Activated T-helper 17 cell treated with anti-CD3 and anti-CD28 coated beads, Interleukin-2, amount 50 U/mL, for 72 hours (primary cell): ENCODE results near the gene TLR6. TPM values are rescaled to one million over a fixed set of nuclear protein-coding genes. Genes with fewer than 3 reads are reported as not detected.
A peak's percentile ranks its signal among the peaks of the same experiment; 100 is the strongest.
"Not testable (repeated sequence)": the region's sequence is repeated elsewhere in the genome, so short reads cannot be mapped to it uniquely, and the experiment has no call there.

Experiments used
- ATAC-seq: fragments of 150-1000 bp; cut with Tn5 transposase; replicated peaks from 2 replicates; pipeline ENCODE4 v1.10.0; 2021; ENCODE audit warnings: mild to moderate bottlenecking, moderate library complexity
- H3K27ac Mint-ChIP-seq: one replicate; pipeline ENCODE4 v1.8.0; 2022; ENCODE audit warnings: mixed read lengths
- H3K27me3 Mint-ChIP-seq: one replicate; pipeline ENCODE4 v1.8.0; 2022; ENCODE audit warnings: mixed read lengths
- H3K36me3 Mint-ChIP-seq: one replicate; pipeline ENCODE4 v1.8.0; 2022; ENCODE audit warnings: low read depth, mild to moderate bottlenecking, mixed read lengths
- H3K4me1 Mint-ChIP-seq: one replicate; pipeline ENCODE4 v1.8.0; 2022; ENCODE audit warnings: mixed read lengths
- H3K4me3 Mint-ChIP-seq: one replicate; pipeline ENCODE4 v1.8.0; 2022; ENCODE audit warnings: mild to moderate bottlenecking, mixed read lengths
- H3K9me3 Mint-ChIP-seq: one replicate; pipeline ENCODE4 v1.8.0; 2022; ENCODE audit warnings: mixed read lengths
- total RNA-seq, 2 donors: library from RNA; stranded (reverse); gene quantifications; one replicate each; pipeline ENCODE4 v1.2.3, GENCODE V29; 2022

The TLR6 gene
- total RNA-seq, 2 donors from 2014 or later, result 2.7 to 3.0 TPM

GRCh38 chr4:38821739-38822138, 34.9 kb downstream of the TLR6 start:
- no peaks in the 10 kb centered on the region for H3K36me3 Mint-ChIP-seq
- peaks cover 16% of the 10 kb centered on the region for H3K9me3 Mint-ChIP-seq
- H3K4me1 Mint-ChIP-seq, result peaks cover 19% of the 10 kb centered on the region
- no peak for ATAC-seq
- no peaks in the 10 kb centered on the region for H3K27me3 Mint-ChIP-seq
- no peak overlapping the region for H3K27ac Mint-ChIP-seq
- H3K4me3 Mint-ChIP-seq, result no peak overlapping the region

- H3K27ac Mint-ChIP-seq, result peak overlapping the region; percentile 40
- no peak for ATAC-seq
- H3K36me3 Mint-ChIP-seq, result no peaks in the 10 kb centered on the region
- H3K4me3 Mint-ChIP-seq, result peak overlapping the region; percentile 6
- peaks cover 22% of the 10 kb centered on the region for H3K4me1 Mint-ChIP-seq
- H3K27me3 Mint-ChIP-seq, result no peaks in the 10 kb centered on the region
- peaks cover 17% of the 10 kb centered on the region for H3K9me3 Mint-ChIP-seq
Measured at GRCh38 chr4:38820329-38821061, 36.1 kb downstream of the TLR6 start.

GRCh38 chr4:38819569-38819968, 37.0 kb downstream of the TLR6 start:
- H3K9me3 Mint-ChIP-seq, result peaks cover 18% of the 10 kb centered on the region
- H3K4me1 Mint-ChIP-seq, result peaks cover 22% of the 10 kb centered on the region
- no peaks in the 10 kb centered on the region for H3K27me3 Mint-ChIP-seq
- H3K4me3 Mint-ChIP-seq, result peak overlapping the region; percentile 6
- peak overlapping the region; percentile 40 for H3K27ac Mint-ChIP-seq
- peak; percentile 86 for ATAC-seq
- H3K36me3 Mint-ChIP-seq, result no peaks in the 10 kb centered on the region

GRCh38 chr4:38818441-38818976, 38.1 kb downstream of the TLR6 start:
- Mint-ChIP-seq H3K4me3 (no peak overlapping the region), H3K27ac (no peak overlapping the region), H3K4me1 (peaks cover 22% of the 10 kb centered on the region), H3K9me3 (peaks cover 13% of the 10 kb centered on the region), H3K27me3 (no peaks in the 10 kb centered on the region), H3K36me3 (no peaks in the 10 kb centered on the region)
- no peak for ATAC-seq

GRCh38 chr4:38815885-38816782, 40.5 kb downstream of the TLR6 start:
- peaks cover 22% of the 10 kb centered on the region for H3K4me1 Mint-ChIP-seq

GRCh38 chr4:38814386-38814785, 42.2 kb downstream of the TLR6 start:
- Mint-ChIP-seq H3K36me3 (no peaks in the 10 kb centered on the region), H3K4me3 (no peak overlapping the region), H3K4me1 (peaks cover 7% of the 10 kb centered on the region), H3K27me3 (no peaks in the 10 kb centered on the region), H3K27ac (no peak overlapping the region), H3K9me3 (peaks cover 5% of the 10 kb centered on the region)
- no peak for ATAC-seq

More at GRCh38 chr4:38815885-38816782, 40.5 kb downstream of the TLR6 start:
- Mint-ChIP-seq H3K27me3 (no peaks in the 10 kb centered on the region), H3K36me3 (no peaks in the 10 kb centered on the region), H3K27ac (no peak overlapping the region), H3K9me3 (peaks cover 5% of the 10 kb centered on the region), H3K4me3 (no peak overlapping the region)
- ATAC-seq, result no peak

GRCh38 chr4:38811297-38811696, 45.3 kb downstream of the TLR6 start:
- Mint-ChIP-seq H3K4me1 (peaks cover 1% of the 10 kb centered on the region), H3K9me3 (peaks cover 5% of the 10 kb centered on the region), H3K4me3 (no peak overlapping the region), H3K27me3 (no peaks in the 10 kb centered on the region), H3K27ac (no peak overlapping the region), H3K36me3 (no peaks in the 10 kb centered on the region)
- no peak for ATAC-seq

GRCh38 chr4:38807462-38807861, 49.2 kb downstream of the TLR6 start:
- not testable (repeated sequence) for H3K27me3 Mint-ChIP-seq, H3K27ac Mint-ChIP-seq, ATAC-seq, H3K4me3 Mint-ChIP-seq, H3K36me3 Mint-ChIP-seq, H3K9me3 Mint-ChIP-seq
- peaks cover 23% of the 10 kb centered on the region for H3K4me1 Mint-ChIP-seq

GRCh38 chr4:38806251-38806650, 50.4 kb downstream of the TLR6 start:
- not testable (repeated sequence) for H3K36me3 Mint-ChIP-seq, ATAC-seq, H3K27me3 Mint-ChIP-seq, H3K9me3 Mint-ChIP-seq
- H3K27ac Mint-ChIP-seq, result peak overlapping the region; percentile 86
- H3K4me3 Mint-ChIP-seq, result peak overlapping the region; percentile 77
- peaks cover 27% of the 10 kb centered on the region for H3K4me1 Mint-ChIP-seq

GRCh38 chr4:38805530-38806145, 51.0 kb downstream of the TLR6 start:
- peak; percentile 43 for ATAC-seq
- Mint-ChIP-seq H3K4me3 (peak overlapping the region; percentile 77), H3K27ac (peak overlapping the region; percentile 86), H3K9me3 (peaks cover 4% of the 10 kb centered on the region), H3K36me3 (peaks cover 9% of the 10 kb centered on the region), H3K27me3 (no peaks in the 10 kb centered on the region), H3K4me1 (peaks cover 27% of the 10 kb centered on the region)

- peaks cover 18% of the 10 kb centered on the region for H3K36me3 Mint-ChIP-seq
- peaks cover 27% of the 10 kb centered on the region for H3K4me1 Mint-ChIP-seq
- ATAC-seq, result peak; percentile 48
- peak within 1 kb of the TSS; percentile 86 for H3K27ac Mint-ChIP-seq
- H3K4me3 Mint-ChIP-seq, result peak within 1 kb of the TSS; percentile 77
- H3K9me3 Mint-ChIP-seq, result peaks cover 8% of the 10 kb centered on the region
- no peaks in the 10 kb centered on the region for H3K27me3 Mint-ChIP-seq
Measured at GRCh38 chr4:38804654-38805295, 51.8 kb downstream of the TLR6 start, which contains the start of gene TLR1. TLR1 (minus strand) TSS chr4:38804791; CDS start chr4:38798831, 5,960 bp downstream.

- Mint-ChIP-seq H3K9me3 (peaks cover 15% of the 10 kb centered on the region), H3K4me3 (peak overlapping the region; percentile 77), H3K27me3 (no peaks in the 10 kb centered on the region), H3K27ac (peak overlapping the region; percentile 86), H3K36me3 (peaks cover 25% of the 10 kb centered on the region), H3K4me1 (peaks cover 27% of the 10 kb centered on the region)
- ATAC-seq, result peak; percentile 91
Measured at GRCh38 chr4:38803833-38804653, 52.6 kb downstream of the TLR6 start.
